H1 (cell line): ENCODE measurements around the gene CFAP210. TPM values are rescaled to one million over a fixed set of nuclear protein-coding genes. Genes with fewer than 3 reads are reported as not detected.

Experiments used
- CTCF ChIA-PET: fragments of 300-600 bp; sonication (Branson Sonifier 250); formaldehyde crosslinking; loops from one replicate; lab custom pipeline; 2021; ENCODE audit not compliant: partially characterized antibody; lab: Charles Lee
- POLR2A ChIA-PET: fragments of 300-600 bp; sonication (Branson Sonifier 250); formaldehyde crosslinking; loops from one replicate; lab custom pipeline; 2021; ENCODE audit warnings: inconsistent platforms; ENCODE audit not compliant: partially characterized antibody; lab: Charles Lee
- DNase-seq, 2 experiments: peaks; one replicate each; pipeline versions ENCODE4 v3.0.0 to v3.0.0-alpha.2; 2010 to 2022; ENCODE audit warnings: low spot score in 2 of 2, low read depth in 1 of 2, mixed read lengths in 1 of 2
- FAIRE-seq: peaks from 2 replicates; lab custom pipeline; 2011; peaks lifted over from hg19 to GRCh38; lab: Jason Lieb, UNC
- H2AFZ ChIP-seq: 2 replicates; pipeline ENCODE4 v1.8.1; 2012; ENCODE audit warnings: low read length, inconsistent platforms
- H2AK5ac ChIP-seq: 2 replicates; pipeline ENCODE4 v1.6.1; 2013; ENCODE audit warnings: low read depth, low read length
- H2BK120ac ChIP-seq: replicated peaks from 2 replicates; pipeline ENCODE3; 2013; ENCODE audit warnings: low read depth, low read length, inconsistent platforms
- H2BK12ac ChIP-seq: 2 replicates; pipeline ENCODE4 v1.6.1; 2013; ENCODE audit warnings: low read depth, low read length
- H2BK15ac ChIP-seq: 2 replicates; pipeline ENCODE4 v1.6.1; 2013; ENCODE audit warnings: low read length
- H2BK20ac ChIP-seq: 2 replicates; pipeline ENCODE4 v1.6.1; 2013; ENCODE audit warnings: low read length
- H2BK5ac ChIP-seq: 2 replicates; pipeline ENCODE4 v1.6.1; 2013; ENCODE audit warnings: low read depth, low read length
- H3K14ac ChIP-seq: 2 replicates; pipeline ENCODE4 v1.6.1; 2013; ENCODE audit warnings: inconsistent platforms; ENCODE audit not compliant: insufficient read length
- H3K18ac ChIP-seq: 2 replicates; pipeline ENCODE4 v1.6.1; 2013; ENCODE audit warnings: low read length; ENCODE audit errors: extremely low read depth
- H3K23ac ChIP-seq: 2 replicates; pipeline ENCODE4 v1.6.1; 2013; ENCODE audit warnings: inconsistent platforms; ENCODE audit not compliant: insufficient read length
- H3K23me2 ChIP-seq: 2 replicates; pipeline ENCODE4 v1.6.1; 2013; ENCODE audit warnings: low read depth, low read length
- H3K27ac ChIP-seq: 2 replicates; pipeline ENCODE4 v1.6.1; 2011; ENCODE audit warnings: low read depth, low read length, inconsistent platforms
- H3K27me3 ChIP-seq, 4 experiments: replicated peaks in 1 of 4; 1 replicate in 1 of 4; 2 replicates in 3 of 4; pipeline versions ENCODE4 v1.6.1 to v1.8.1; 2011 to 2013; ENCODE audit warnings: low read length in 3 of 4, mild to moderate bottlenecking in 3 of 4, inconsistent platforms in 2 of 4, mixed read lengths in 2 of 4, moderate library complexity in 1 of 4; ENCODE audit not compliant: control insufficient read depth in 3 of 4, insufficient read depth in 3 of 4; ENCODE audit errors: extremely low read depth in 1 of 4
- H3K36me3 ChIP-seq, 4 experiments: 2 replicates each; pipeline versions ENCODE4 v1.6.1 to v1.8.1; 2011 to 2013; ENCODE audit warnings: mild to moderate bottlenecking in 4 of 4, low read length in 3 of 4, moderate library complexity in 2 of 4, control low read depth in 1 of 4, inconsistent platforms in 1 of 4; ENCODE audit not compliant: insufficient read depth in 4 of 4, control insufficient read depth in 2 of 4
- H3K4ac ChIP-seq: replicated peaks from 2 replicates; pipeline ENCODE3; 2013; ENCODE audit warnings: low read length, low read depth, mixed read lengths, inconsistent platforms; ENCODE audit not compliant: insufficient read length
- H3K4me1 ChIP-seq, 4 experiments: replicated peaks in 1 of 4; 1 replicate in 1 of 4; 2 replicates in 3 of 4; pipeline versions ENCODE4 v1.6.1 to v1.8.1; 2011 to 2013; ENCODE audit warnings: low read length in 3 of 4, inconsistent platforms in 2 of 4, mixed read lengths in 1 of 4; ENCODE audit not compliant: insufficient read depth in 4 of 4, control insufficient read depth in 3 of 4
- H3K4me2 ChIP-seq, 2 experiments: 2 replicates each; pipeline versions ENCODE4 v1.6.1 to v1.8.1; 2011 to 2013; ENCODE audit warnings: low read depth in 2 of 2, low read length in 2 of 2, control low read depth in 1 of 2, inconsistent platforms in 1 of 2, mild to moderate bottlenecking in 1 of 2; ENCODE audit not compliant: insufficient read depth in 1 of 2
- H3K4me3 ChIP-seq, 4 experiments: fragments of 200-600, 300-600 bp in 1 of 4; sonication (generic), shearing (Covaris generic), sonication (Bioruptor Twin) in 1 of 4; 2 replicates each; pipeline versions ENCODE4 v1.5.1 to v1.8.1; 2011 to 2016; ENCODE audit warnings: low read length in 4 of 4, low read depth in 3 of 4, control low read depth in 2 of 4, inconsistent platforms in 2 of 4, mild to moderate bottlenecking in 2 of 4, mixed read lengths in 1 of 4, moderate library complexity in 1 of 4; ENCODE audit not compliant: insufficient read depth in 2 of 4; ENCODE audit errors: extremely low read depth in 1 of 4
- H3K56ac ChIP-seq: replicated peaks from 2 replicates; pipeline ENCODE3; 2013; ENCODE audit warnings: low read depth, mild to moderate bottlenecking, mixed read lengths, low read length, inconsistent platforms; ENCODE audit not compliant: insufficient read length
- H3K79me1 ChIP-seq: 2 replicates; pipeline ENCODE4 v1.6.1; 2013; ENCODE audit warnings: low read depth, low read length, control low read depth
- H3K79me2 ChIP-seq, 2 experiments: 2 replicates each; pipeline versions ENCODE4 v1.6.1 to v1.8.1; 2012 to 2013; ENCODE audit warnings: low read length in 2 of 2, mild to moderate bottlenecking in 2 of 2, inconsistent platforms in 1 of 2; ENCODE audit not compliant: insufficient read depth in 2 of 2, control insufficient read depth in 1 of 2
- H3K9ac ChIP-seq, 4 experiments: replicated peaks in 1 of 4; 1 replicate in 1 of 4; 2 replicates in 3 of 4; pipeline versions ENCODE4 v1.6.1 to v1.8.1; 2011 to 2013; ENCODE audit warnings: low read depth in 3 of 4, low read length in 3 of 4, control low read depth in 2 of 4, mild to moderate bottlenecking in 2 of 4, moderate library complexity in 2 of 4, inconsistent platforms in 1 of 4; ENCODE audit errors: extremely low read depth in 1 of 4
- H3K9me3 ChIP-seq, 2 experiments: 2 replicates each; pipeline versions ENCODE4 v1.6.1 to v1.8.1; 2012 to 2013; ENCODE audit warnings: mild to moderate bottlenecking in 2 of 2, moderate library complexity in 2 of 2, control low read depth in 1 of 2, inconsistent platforms in 1 of 2, low read depth in 1 of 2, low read length in 1 of 2, mixed read lengths in 1 of 2; ENCODE audit not compliant: insufficient read depth in 2 of 2
- H4K20me1 ChIP-seq, 2 experiments: replicated peaks in 1 of 2; 2 replicates each; pipeline versions ENCODE3 to v1.8.1; 2011 to 2013; ENCODE audit warnings: inconsistent platforms in 2 of 2, low read length in 2 of 2, mild to moderate bottlenecking in 1 of 2; ENCODE audit not compliant: insufficient read depth in 2 of 2, control insufficient read depth in 1 of 2
- H4K5ac ChIP-seq: 2 replicates; pipeline ENCODE4 v1.6.1; 2013; ENCODE audit warnings: low read length, low read depth, mixed read lengths, inconsistent platforms; ENCODE audit not compliant: insufficient read length
- H4K8ac ChIP-seq: 2 replicates; pipeline ENCODE4 v1.8.0; 2013; ENCODE audit warnings: mild to moderate bottlenecking, moderate library complexity, low read length, inconsistent platforms; ENCODE audit not compliant: insufficient read depth; ENCODE audit errors: extremely low read depth
- H4K91ac ChIP-seq: replicated peaks from 2 replicates; pipeline ENCODE3; 2013; ENCODE audit warnings: low read length, mixed read lengths, inconsistent platforms; ENCODE audit not compliant: insufficient read length
- CHD1 ChIP-seq: IDR thresholded peaks from 2 replicates; pipeline ENCODE4 v1.6.1; 2012; ENCODE audit warnings: low read depth, low read length, improper control_type of control experiment
- CHD2 ChIP-seq: IDR thresholded peaks from 2 replicates; pipeline ENCODE4 v1.6.1; 2012; ENCODE audit warnings: low read length, improper control_type of control experiment
- polyA plus RNA-seq, 7 experiments: library from polyadenylated mRNA; depleted of rRNA in 3 of 7; stranded (reverse) in 5 of 7; unstranded in 2 of 7; fragments of >200 nt in 5 of 7; fragments of 200-250 nt in 2 of 7; gene quantifications; 1 replicate in 5 of 7; 2 replicates in 1 of 7; 4 replicates in 1 of 7; pipeline versions ENCODE4 v1.2.1 to v1.2.3, GENCODE V29; 2011 to 2013; ENCODE audit warnings: missing spikeins in 2 of 7, mixed read lengths in 2 of 7
- total RNA-seq: library from RNA; stranded (reverse); fragmentation: NEBNext Ultra II Directional; extraction: Animal tissue kit (Norgen Biotek cat#: 25700); gene quantifications from 2 replicates; pipeline ENCODE4 v1.2.1, GENCODE V29; 2021

The CFAP210 gene
- total and polyA plus RNA-seq, 2 of the 8 experiments (the other 6 are each of a cell fraction or from before 2014, with no cell fraction given), result 0.06 to 0.37 TPM

DNA sequence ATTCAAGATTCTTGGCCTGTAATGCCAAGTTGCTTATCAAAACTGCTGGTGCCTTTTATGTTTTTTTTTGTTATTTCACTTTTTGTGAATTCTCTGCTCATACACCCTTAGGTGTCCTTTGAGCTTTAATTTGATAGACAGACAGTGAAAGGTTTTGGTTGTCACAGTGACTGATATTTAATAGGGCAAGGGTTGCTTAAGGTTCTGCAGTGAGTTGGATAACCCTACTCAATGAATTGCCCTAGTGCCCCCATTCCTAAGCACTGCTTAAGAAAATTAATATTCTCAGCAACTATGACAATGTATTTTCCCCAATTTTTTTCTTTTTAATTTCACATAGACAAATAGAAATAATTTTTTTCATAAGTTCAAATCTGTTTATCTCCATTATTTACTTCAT, 94.6 kb downstream of the CFAP210 start:
- no peak overlapping the region for H3K23ac ChIP-seq
- H4K5ac ChIP-seq, result no peak overlapping the region

More for the DNA sequence above, 94.6 kb downstream of the CFAP210 start:
- Histone ChIP-seq H2AFZ (no peak overlapping the region), H3K4me1 (no peaks in the 10 kb centered on the region), H3K4me3 (no peak overlapping the region)
- POLR2A ChIA-PET, result interaction anchor here (1.0 kb wide), 1 partner anchor 15 kb away, joined by 3 read pairs; no protein-coding TSS in a partner anchor
- no peak for TF ChIP-seq CHD1
- TF ChIP-seq CHD2, result no peak
- TF ChIP-seq, all 59 proteins: peak for 0
- Histone ChIP-seq H3K18ac (no peak overlapping the region), H3K36me3 (peaks cover 0 to 7% (median 2%) of the 10 kb centered on the region in 4 experiments; a peak in 2 of 8 replicates), H3K23me2 (no peaks in the 10 kb centered on the region), H2BK5ac (no peak overlapping the region), H3K56ac (no peak overlapping the region), H2BK120ac (no peak overlapping the region), H3K27ac (no peak overlapping the region), H4K91ac (no peak overlapping the region), H3K27me3 (no peaks in the 10 kb centered on the region), H3K14ac (no peak overlapping the region), H2BK20ac (no peak overlapping the region), H3K4me2 (no peak overlapping the region), H3K79me1 (peaks cover 5% of the 10 kb centered on the region), H4K8ac (no peak overlapping the region), H2BK12ac (no peak overlapping the region), H3K4ac (no peak overlapping the region), H2BK15ac (no peak overlapping the region), H3K9me3 (no peaks in the 10 kb centered on the region), H3K9ac (no peak overlapping the region), H4K20me1 (peaks cover 2 to 3% of the 10 kb centered on the region in 2 experiments), H2AK5ac (no peak overlapping the region), H3K79me2 (peaks cover 4 to 88% of the 10 kb centered on the region in 2 experiments)
- DNase-seq, result no peak
- CTCF ChIA-PET, result interaction anchor here (0.6 to 1.1 kb wide), 3 partner anchors 69 to 503 kb away, joined by 3 to 5 read pairs (median 4); no protein-coding TSS in a partner anchor
- FAIRE-seq, result no peak
